ENCODE data around the gene SUN1. TPM values are rescaled to one million over a fixed set of nuclear protein-coding genes. Genes with fewer than 3 reads are reported as not detected.
A peak's percentile ranks its signal among the peaks of the same experiment; 100 is the strongest.

Gene SUN1
- total and polyA plus RNA-seq, 10 of the 15 experiments (the other 5 are each of a cell fraction or from before 2014, with no cell fraction given) = 27.8 to 107 (median 65.8) TPM

GRCh38 chr7:880450-880849 is 48.2 kb downstream of the SUN1 start:
- peaks cover 60% of the 10 kb centered on the region for H3K79me2 ChIP-seq (ENCODE audit: control insufficient read depth, insufficient read depth, low read length)
- H3K36me3 ChIP-seq (ENCODE audit: control insufficient read depth in 2 of 2, insufficient read depth in 2 of 2, low read length in 1 of 2) = no peaks in the 10 kb centered on the region; a peak in 3 of 4 replicates
- no peak overlapping the region for H2AFZ ChIP-seq (ENCODE audit: control insufficient read depth, low read depth, low read length)
- TF ChIP-seq CHD4 (IDR thresholded peaks at IDR 0.05) (no peak), RAD51 (IDR thresholded peaks at IDR 0.05) (no peak), FOXK2 (IDR thresholded peaks at IDR 0.05) (no peak), NFXL1 (IDR thresholded peaks at IDR 0.05; ENCODE audit: borderline replicate concordance) (no peak), PKNOX1 (IDR thresholded peaks at IDR 0.05) (no peak), USF1 (IDR thresholded peaks at IDR 0.05; ENCODE audit: borderline replicate concordance, extremely low read length, insufficient read depth, low read depth, low read length) (no peak), RCOR1 (conservative IDR thresholded peaks at IDR 0.05; ENCODE audit: low read depth, low read length) (no peak), ZNF592 (IDR thresholded peaks at IDR 0.05) (no peak), CEBPZ (IDR thresholded peaks at IDR 0.05; ENCODE audit: low read depth, low read length) (no peak), JUNB (IDR thresholded peaks at IDR 0.05) (no peak), NR2F1 (conservative IDR thresholded peaks at IDR 0.05) (no peak)
- ChIA-PET SMC1A (ENCODE audit: uncharacterized antibody, unreplicated experiment) (no interaction called here), CTCF (no interaction called here), POLR2A (no interaction called here), RAD21 (ENCODE audit: unreplicated experiment) (no interaction called here)
- no peak for FAIRE-seq
- ATAC-seq = no peak
- intact Hi-C loops (cut with micrococcal nuclease; ENCODE audit: unreplicated experiment) (no loop called here), in situ Hi-C loops (cut with MboI) (no loop called here)
- no peak overlapping the region for H3K4me2 ChIP-seq (ENCODE audit: control insufficient read depth, insufficient read depth)
- 94% methylated on average over 15 of the region's 15 CpGs for WGBS (ENCODE audit: insufficient coverage, insufficient replicate concordance, low lambda C conversion rate, missing lambda C conversion rate)
- H3K4me3 ChIP-seq = no peak overlapping the region
- BruUV-seq (replicated peaks) = TSS peak; percentile 59
- no peaks in the 10 kb centered on the region for H3K27me3 ChIP-seq (replicated peaks in 1 of 2; ENCODE audit: control insufficient read depth in 2 of 2, insufficient read depth in 2 of 2, low read length in 1 of 2)
- no peaks in the 10 kb centered on the region for H3K4me1 ChIP-seq (ENCODE audit: control insufficient read depth, insufficient read depth, low read length)
- H4K20me1 ChIP-seq (ENCODE audit: control insufficient read depth, insufficient read depth) = peaks cover 3% of the 10 kb centered on the region; the same call in 1 of the 2 replicates
- no peaks in the 10 kb centered on the region; the same call in 2 of the 3 replicates for H3K9me3 ChIP-seq (replicated peaks; ENCODE audit: control insufficient read depth, insufficient read depth, low read length)
- DNase-seq (ENCODE audit: low read depth, low spot score) = no peak
- H3K9ac ChIP-seq (ENCODE audit: control insufficient read depth, insufficient read depth, low read length) = no peak overlapping the region
- H3K27ac ChIP-seq (ENCODE audit: control insufficient read depth, insufficient read depth) = no peak overlapping the region
